Retinal pigment epithelial cell (primary cell): ENCODE results near the gene STK32A.

Experiments
- DNase-seq: peaks from one replicate; pipeline ENCODE4 v3.0.0-alpha.2; 2010; ENCODE audit warnings: low read depth
- H3K4me3 ChIP-seq: 2 replicates; pipeline ENCODE4 v1.5.1; 2011; ENCODE audit warnings: mild to moderate bottlenecking, low read length, control low read depth, moderate library complexity
- TF ChIP-seq, protein P1 (sequence below): conservative IDR thresholded peaks from 2 replicates; pipeline ENCODE4 v1.5.1; 2011; ENCODE audit warnings: low read depth, low read length, control low read depth, inconsistent platforms

STK32A gene

GRCh38 chr5:147387109-147387508 lies 152.3 kb downstream of the STK32A start:
- TF ChIP-seq, protein P1, sequence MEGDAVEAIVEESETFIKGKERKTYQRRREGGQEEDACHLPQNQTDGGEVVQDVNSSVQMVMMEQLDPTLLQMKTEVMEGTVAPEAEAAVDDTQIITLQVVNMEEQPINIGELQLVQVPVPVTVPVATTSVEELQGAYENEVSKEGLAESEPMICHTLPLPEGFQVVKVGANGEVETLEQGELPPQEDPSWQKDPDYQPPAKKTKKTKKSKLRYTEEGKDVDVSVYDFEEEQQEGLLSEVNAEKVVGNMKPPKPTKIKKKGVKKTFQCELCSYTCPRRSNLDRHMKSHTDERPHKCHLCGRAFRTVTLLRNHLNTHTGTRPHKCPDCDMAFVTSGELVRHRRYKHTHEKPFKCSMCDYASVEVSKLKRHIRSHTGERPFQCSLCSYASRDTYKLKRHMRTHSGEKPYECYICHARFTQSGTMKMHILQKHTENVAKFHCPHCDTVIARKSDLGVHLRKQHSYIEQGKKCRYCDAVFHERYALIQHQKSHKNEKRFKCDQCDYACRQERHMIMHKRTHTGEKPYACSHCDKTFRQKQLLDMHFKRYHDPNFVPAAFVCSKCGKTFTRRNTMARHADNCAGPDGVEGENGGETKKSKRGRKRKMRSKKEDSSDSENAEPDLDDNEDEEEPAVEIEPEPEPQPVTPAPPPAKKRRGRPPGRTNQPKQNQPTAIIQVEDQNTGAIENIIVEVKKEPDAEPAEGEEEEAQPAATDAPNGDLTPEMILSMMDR: no peak
- DNase-seq: no peak
- no peak overlapping the region for H3K4me3 ChIP-seq

DNA sequence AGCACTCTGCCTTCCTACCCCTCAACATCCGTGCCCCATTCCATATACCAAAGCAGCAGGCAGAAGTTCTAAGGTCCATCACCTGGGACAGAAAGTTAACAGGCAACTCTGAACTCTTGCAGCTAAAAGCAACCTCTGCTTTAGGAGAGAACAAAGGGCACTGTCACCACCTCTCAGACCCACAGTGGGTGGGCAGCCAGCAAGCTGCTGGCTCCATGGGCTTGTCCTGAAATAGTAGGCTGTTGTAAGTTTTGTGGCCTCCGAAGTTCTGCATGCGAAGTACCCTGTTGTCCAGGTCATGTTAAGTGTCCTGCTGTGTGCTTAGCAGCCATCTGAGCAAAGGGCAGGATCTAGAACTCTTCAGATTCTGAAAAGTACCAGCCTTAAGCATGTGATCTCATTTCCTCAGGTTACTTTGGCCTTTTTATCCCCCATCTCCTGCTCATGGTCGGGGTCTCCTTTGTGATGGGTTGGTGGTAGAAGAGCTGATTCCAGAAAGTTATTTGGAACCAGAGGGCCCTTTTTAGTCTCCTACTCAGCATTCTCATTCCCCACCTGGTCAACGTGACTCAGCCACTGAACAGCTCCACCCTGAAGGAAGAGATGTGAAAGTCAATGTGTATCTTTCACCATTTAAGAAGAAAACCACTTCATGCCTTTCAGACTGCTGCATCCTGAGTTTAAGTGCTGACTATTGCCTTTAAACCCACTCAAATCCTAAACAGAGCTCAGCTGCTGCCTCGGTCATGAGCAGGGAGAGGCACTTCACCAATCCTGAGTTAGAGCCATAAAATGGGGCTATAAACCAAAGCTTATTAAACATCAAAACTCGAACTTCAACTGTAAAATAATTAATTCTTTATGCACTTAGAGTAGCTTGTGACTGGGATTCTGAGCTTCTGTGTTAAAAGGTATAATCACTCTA lies 153.6 kb downstream of the STK32A start:
- no peak for DNase-seq
- no peak overlapping the region for H3K4me3 ChIP-seq
- TF ChIP-seq, protein P1: no peak

DNA sequence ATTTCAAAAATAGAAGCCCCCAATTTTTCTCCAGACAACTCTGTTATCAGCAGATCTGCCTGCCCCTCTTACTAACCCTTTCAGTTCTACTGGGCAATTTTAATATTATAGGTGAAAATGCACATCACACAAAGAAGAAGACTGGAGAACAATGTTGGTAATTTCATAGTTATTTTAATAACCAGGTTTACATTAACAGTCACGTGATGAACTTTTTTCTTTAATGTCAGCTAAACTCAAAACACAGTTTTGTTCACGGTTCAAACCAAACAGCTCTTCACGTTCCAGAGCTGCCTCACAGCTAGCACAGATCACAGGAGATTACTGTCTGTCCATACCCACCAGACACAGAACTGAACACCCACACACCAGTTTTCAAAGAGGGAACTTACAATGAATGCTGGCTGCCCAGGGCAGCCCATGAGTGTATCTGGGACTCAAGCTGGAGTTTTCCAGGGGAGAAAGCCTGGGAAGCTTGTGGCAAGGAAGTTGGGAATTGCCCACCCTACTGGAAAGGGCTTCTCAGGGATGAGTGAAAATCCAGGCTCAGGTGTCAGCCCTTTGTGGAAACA lies 155.9 kb downstream of the STK32A start:
- H3K4me3 ChIP-seq: no peak overlapping the region
- DNase-seq: no peak
- TF ChIP-seq, protein P1: no peak

GRCh38 chr5:147391781-147392180 lies 157.0 kb downstream of the STK32A start:
- H3K4me3 ChIP-seq: no peak overlapping the region
- TF ChIP-seq, protein P1: peak; percentile 77
- peak; percentile 40 for DNase-seq

GRCh38 chr5:147393874-147394672 lies 159.2 kb downstream of the STK32A start:
- TF ChIP-seq, protein P1: peak; percentile 39

GRCh38 chr5:147396070-147396823 lies 161.4 kb downstream of the STK32A start:
- H3K4me3 ChIP-seq: no peak overlapping the region
- TF ChIP-seq, protein P1: no peak
- no peak for DNase-seq

More at GRCh38 chr5:147393874-147394672, 159.2 kb downstream of the STK32A start:
- no peak for DNase-seq
- no peak overlapping the region for H3K4me3 ChIP-seq
